ENCODE measurements around the gene ENO2.
A peak's percentile ranks its signal among the peaks of the same experiment; 100 is the strongest.

ENO2 gene

GRCh38 chr12:6936636-6937480 lies 22.5 kb downstream of the ENO2 start:
- peak; percentile 15 for DNase-seq

- peak; percentile 86 for DNase-seq
These were observed 23.3 kb downstream of the ENO2 start for GRCh38 chr12:6937481-6938352.

GRCh38 chr12:6938353-6939190 lies 24.2 kb downstream of the ENO2 start:
- DNase-seq = no peak

- no peak for DNase-seq
These were observed 24.8 kb downstream of the ENO2 start for GRCh38 chr12:6939191-6939540.

- no peak for DNase-seq
These were observed 26.9 kb downstream of the ENO2 start for GRCh38 chr12:6941267-6941666.

GRCh38 chr12:6941782-6942181 lies 27.4 kb downstream of the ENO2 start:
- DNase-seq = no peak

DNA sequence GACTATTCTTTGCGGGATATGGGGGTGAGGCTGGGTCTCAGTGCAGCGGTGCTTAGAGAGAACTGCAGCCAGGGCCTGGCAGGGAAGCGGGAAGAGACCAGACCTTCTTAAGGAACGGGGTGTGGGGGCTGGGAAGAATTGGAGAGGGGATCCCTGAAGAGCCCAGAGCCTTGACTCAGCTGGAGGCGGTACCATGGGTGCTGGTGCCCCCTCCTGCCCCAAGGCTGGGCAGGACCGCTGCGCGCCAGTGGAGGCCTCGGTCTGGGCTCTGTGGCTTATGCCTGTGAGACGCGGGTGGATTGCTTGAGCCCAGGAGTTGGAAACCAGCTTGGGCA lies 27.9 kb downstream of the ENO2 start:
- DNase-seq = no peak

- DNase-seq = peak; percentile 93
These were observed 29.0 kb downstream of the ENO2 start for GRCh38 chr12:6943389-6943721.

DNA sequence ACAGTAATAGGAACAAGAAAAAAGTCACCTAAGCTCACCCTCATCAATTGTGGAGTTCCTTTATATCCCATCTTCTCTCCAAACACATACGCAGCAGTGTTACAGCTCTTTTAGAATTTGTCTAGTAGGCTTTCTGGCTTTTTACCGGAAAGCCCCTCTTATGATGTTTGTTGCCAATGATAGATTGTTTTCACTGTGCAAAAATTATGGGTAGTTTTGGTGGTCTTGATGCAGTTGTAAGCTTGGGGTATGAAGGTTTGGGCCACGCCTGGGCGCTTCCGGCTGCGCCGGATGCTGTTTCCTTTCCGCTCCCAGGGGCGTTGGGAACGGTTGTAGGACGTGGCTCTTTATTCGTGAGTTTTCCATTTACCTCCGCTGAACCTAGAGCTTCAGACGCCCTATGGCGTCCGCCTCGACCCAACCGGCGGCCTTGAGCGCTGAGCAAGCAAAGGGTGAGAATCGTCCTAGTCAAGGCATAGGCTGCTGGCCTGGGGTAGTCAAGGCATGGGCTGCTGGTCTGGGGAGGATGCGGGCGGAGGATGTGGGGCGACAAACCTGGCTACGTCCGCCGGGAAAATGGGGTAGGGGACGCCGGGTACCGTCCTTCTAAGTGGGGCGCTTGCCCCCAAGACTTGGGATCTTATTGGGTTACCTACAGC lies 29.5 kb downstream of the ENO2 start, which contains the start of the genes C12orf57 and RNU7-1:
Gene C12orf57, plus strand, starts transcription at position 301 of the 659 bp plus-strand sequence. Its CDS starts 100 bp downstream, at position 401.
Gene RNU7-1, plus strand, starts transcription at position 95 of the 659 bp plus-strand sequence.
- DNase-seq = peak; percentile 93

- DNase-seq = peak; percentile 82
These were observed 30.2 kb downstream of the ENO2 start for GRCh38 chr12:6944381-6945186.

GRCh38 chr12:6945613-6946012 lies 31.2 kb downstream of the ENO2 start:
- DNase-seq = no peak

DNA sequence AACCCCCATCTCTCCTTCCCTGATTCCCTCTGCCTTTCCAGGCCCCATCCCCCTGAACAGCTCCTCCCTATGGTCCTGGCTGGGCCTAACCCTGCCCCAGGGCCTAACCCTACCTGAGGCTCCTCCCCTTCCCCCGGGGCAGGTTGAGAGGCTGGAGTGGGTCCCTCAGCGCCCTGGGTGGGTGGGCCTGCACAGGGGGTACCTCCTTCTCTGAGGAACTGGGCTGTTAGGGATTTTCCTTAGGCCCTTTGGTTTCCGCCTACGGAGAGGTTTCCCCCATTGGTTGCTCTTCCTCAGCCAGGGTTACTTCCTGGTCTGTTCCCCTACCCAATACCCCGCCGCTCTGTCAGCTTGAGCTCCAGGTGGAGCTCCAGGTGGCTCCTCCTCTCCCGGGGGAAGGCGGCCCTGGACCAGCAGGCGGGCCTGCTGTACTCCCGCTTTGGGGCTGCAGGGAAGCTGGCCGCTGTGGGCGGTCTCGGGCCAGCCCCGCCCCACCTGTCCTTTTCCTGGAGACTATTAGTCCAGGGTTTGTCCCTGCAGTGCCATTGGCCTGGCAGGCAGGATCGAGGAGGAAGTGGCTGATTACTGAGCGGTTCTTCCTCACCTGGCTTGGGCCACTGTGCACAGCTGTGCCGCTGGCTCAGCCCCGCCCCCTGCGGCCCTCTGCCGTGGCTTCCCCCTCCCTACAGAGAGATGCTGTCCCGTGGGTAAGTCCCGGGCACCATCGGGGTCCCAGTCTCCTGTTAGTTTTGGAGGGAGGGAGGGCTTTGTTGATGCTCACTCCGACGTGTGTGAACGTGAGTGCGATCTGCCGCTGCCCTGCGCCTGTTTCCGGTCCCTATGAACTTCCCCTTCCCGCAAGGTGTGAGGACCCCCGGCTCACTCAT lies 31.9 kb downstream of the ENO2 start:
- peak; percentile 70 for DNase-seq

DNA sequence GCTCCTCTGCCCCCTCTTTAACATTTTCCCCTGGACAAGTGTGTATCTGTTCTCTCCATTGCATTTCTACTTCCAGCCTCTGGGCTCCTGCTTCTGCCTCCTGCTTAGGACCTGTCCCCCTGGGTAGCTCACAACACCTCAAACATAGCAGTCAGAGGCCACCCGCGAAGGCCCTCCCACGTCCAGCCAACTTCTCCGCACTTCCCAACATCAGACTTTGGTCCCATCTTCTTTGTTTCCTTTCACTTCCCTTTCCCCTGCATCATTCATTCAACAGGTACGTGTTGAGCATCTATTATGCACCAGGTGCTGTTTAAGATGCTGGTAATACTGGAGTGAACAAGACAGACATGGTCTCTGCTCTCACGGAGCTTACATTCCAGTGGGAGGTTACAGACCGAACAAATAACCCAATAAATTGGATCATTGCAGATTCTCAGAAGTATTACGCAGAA lies 32.6 kb downstream of the ENO2 start:
- DNase-seq = no peak

GRCh38 chr12:6947615-6948014 lies 33.2 kb downstream of the ENO2 start:
- DNase-seq = no peak

DNA sequence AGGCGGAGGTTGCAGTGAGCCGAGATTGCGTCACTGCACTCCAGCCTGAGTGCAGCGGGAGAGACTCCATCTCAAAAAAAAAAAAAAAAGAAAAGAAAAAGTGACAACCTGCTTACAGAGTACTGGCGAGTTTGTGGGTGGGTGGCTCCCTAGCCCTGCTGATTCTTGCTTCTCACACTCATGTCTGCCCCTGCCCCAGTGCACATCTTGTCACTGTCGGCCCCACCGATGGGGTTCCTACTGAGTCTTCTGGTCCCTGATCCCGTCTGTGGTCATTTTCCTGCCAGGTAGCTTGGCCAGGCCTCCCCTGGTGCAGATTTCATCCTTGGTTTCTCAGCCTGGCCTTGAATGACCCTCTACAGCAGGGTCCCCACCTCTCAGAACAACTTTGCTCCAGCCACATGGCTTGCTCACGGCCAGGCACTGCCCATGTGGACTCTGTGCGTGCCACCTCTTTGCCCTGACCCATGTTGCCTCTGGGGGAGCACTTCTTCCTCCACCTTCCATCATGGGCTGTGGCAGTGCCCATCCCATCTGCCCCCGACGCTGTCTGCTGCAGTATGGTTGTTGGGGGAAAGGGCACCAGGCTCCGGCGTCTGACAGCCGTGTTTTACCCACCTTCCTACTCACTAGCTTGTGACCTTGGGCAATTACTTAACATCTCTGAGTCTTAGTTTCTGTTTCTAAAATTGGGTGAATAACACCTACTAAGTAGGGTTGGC lies 34.7 kb downstream of the ENO2 start:
- no peak for DNase-seq

- DNase-seq = no peak
These were observed 36.0 kb downstream of the ENO2 start for GRCh38 chr12:6950401-6950801.

- DNase-seq = no peak
These were observed 36.6 kb downstream of the ENO2 start, which contains the start of gene PTPN6 for GRCh38 chr12:6950811-6951540. PTPN6 (plus strand) TSS chr12:6951356; CDS start chr12:6951513, 157 bp downstream.

DNA sequence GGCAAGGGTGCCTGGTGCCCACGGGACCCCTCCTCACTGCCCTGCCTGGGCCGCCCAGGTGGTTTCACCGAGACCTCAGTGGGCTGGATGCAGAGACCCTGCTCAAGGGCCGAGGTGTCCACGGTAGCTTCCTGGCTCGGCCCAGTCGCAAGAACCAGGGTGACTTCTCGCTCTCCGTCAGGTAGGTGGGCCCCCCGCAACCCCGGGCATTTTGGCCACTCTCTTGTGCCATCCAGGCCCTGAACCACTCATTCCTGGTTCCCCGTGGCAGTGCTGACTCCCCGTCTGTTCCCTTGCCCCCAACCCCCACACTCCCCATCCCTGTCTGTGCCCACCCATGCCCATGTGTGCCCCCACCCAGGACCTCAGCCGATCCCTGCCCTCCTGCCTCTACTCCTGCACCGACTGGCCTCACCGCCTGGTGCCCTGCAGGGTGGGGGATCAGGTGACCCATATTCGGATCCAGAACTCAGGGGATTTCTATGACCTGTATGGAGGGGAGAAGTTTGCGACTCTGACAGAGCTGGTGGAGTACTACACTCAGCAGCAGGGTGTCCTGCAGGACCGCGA lies 37.3 kb downstream of the ENO2 start:
- no peak for DNase-seq

Data from NCI-H2227 treated with DMSO at 0.1 percent for 48 hours (cell line).